Measurements from ENCODE around the gene AHRR.
A peak's percentile ranks its signal among the peaks of the same experiment; 100 is the strongest.

AHRR gene

GRCh38 chr5:444226-444625 is 122.7 kb downstream of the AHRR start:
- WGBS (ENCODE audit: insufficient coverage), result 94% methylated on average over 5 of the region's 8 CpGs
- Histone ChIP-seq H3K36me3 (ENCODE audit: control insufficient read depth in 4 of 4, insufficient read depth in 4 of 4, low read length in 3 of 4) (peaks cover 4 to 35% (median 22%) of the 10 kb centered on the region in 4 experiments), H3K27ac (ENCODE audit: insufficient read depth in 1 of 2, low read depth in 1 of 2, low read length in 2 of 2, poor library complexity in 1 of 2, severe bottlenecking in 2 of 2) (no peak overlapping the region), H3K4me1 (ENCODE audit: control extremely low read depth in 1 of 4, control insufficient read depth in 4 of 4, insufficient read depth in 4 of 4, low read length in 3 of 4) (peaks cover 0 to 74% (median 26%) of the 10 kb centered on the region in 4 experiments), H3K9me3 (ENCODE audit: control extremely low read depth in 1 of 5, control insufficient read depth in 4 of 5, insufficient read depth in 2 of 5, low read depth in 1 of 5, low read length in 4 of 5) (no peaks in the 10 kb centered on the region), H3K27me3 (replicated peaks in 2 of 5; ENCODE audit: control insufficient read depth in 4 of 5, insufficient read depth in 5 of 5, low read length in 4 of 5) (no peaks in the 10 kb centered on the region), H3K4me3 (ENCODE audit: control insufficient read depth in 1 of 7, extremely low read depth in 1 of 7, insufficient read depth in 4 of 7, low read depth in 2 of 7, low read length in 6 of 7) (peak overlapping the region in 5 of 7 experiments; percentile 78 to 98 (median 92))
- DNase-seq, result no peak
- CTCF ChIA-PET, result interaction anchor here (1.7 to 4.1 kb wide), 3 partner anchors 16 to 128 kb away, joined by 3 to 17 read pairs (median 14); no protein-coding TSS in a partner anchor
- POLR2A ChIA-PET, result no interaction called here

- 96% methylated on average over 10 of the region's 10 CpGs for WGBS (ENCODE audit: insufficient coverage)
- Histone ChIP-seq H3K9me3 (ENCODE audit: control extremely low read depth in 1 of 5, control insufficient read depth in 4 of 5, insufficient read depth in 2 of 5, low read depth in 1 of 5, low read length in 4 of 5) (peaks cover 0 to 5% (median 3%) of the 10 kb centered on the region in 5 experiments), H3K4me3 (ENCODE audit: control insufficient read depth in 1 of 7, extremely low read depth in 1 of 7, insufficient read depth in 4 of 7, low read depth in 2 of 7, low read length in 6 of 7) (no peak overlapping the region), H3K27me3 (replicated peaks in 2 of 5; ENCODE audit: control insufficient read depth in 4 of 5, insufficient read depth in 5 of 5, low read length in 4 of 5) (no peaks in the 10 kb centered on the region), H3K4me1 (ENCODE audit: control extremely low read depth in 1 of 4, control insufficient read depth in 4 of 4, insufficient read depth in 4 of 4, low read length in 3 of 4) (peaks cover 0 to 60% (median 26%) of the 10 kb centered on the region in 4 experiments), H3K27ac (ENCODE audit: insufficient read depth in 1 of 2, low read depth in 1 of 2, low read length in 2 of 2, poor library complexity in 1 of 2, severe bottlenecking in 2 of 2) (no peak overlapping the region), H3K36me3 (ENCODE audit: control insufficient read depth in 4 of 4, insufficient read depth in 4 of 4, low read length in 3 of 4) (peaks cover 14 to 46% (median 34%) of the 10 kb centered on the region in 4 experiments)
- DNase-seq, result no peak
- ChIA-PET CTCF (interaction anchor here (0.7 to 4.1 kb wide), 12 partner anchors 11 to 129 kb away, joined by 3 to 17 read pairs (median 4); no protein-coding TSS in a partner anchor), POLR2A (no interaction called here)
Measured at GRCh38 chr5:445591-445990, 124.1 kb downstream of the AHRR start.

- Histone ChIP-seq H3K27ac (ENCODE audit: insufficient read depth in 1 of 2, low read depth in 1 of 2, low read length in 2 of 2, poor library complexity in 1 of 2, severe bottlenecking in 2 of 2) (no peak overlapping the region), H3K9me3 (ENCODE audit: control extremely low read depth in 1 of 5, control insufficient read depth in 4 of 5, insufficient read depth in 2 of 5, low read depth in 1 of 5, low read length in 4 of 5) (peaks cover 0 to 9% (median 4%) of the 10 kb centered on the region in 5 experiments), H3K4me3 (ENCODE audit: control insufficient read depth in 1 of 7, extremely low read depth in 1 of 7, insufficient read depth in 4 of 7, low read depth in 2 of 7, low read length in 6 of 7) (no peak overlapping the region), H3K36me3 (ENCODE audit: control insufficient read depth in 4 of 4, insufficient read depth in 4 of 4, low read length in 3 of 4) (peaks cover 18 to 53% (median 39%) of the 10 kb centered on the region in 4 experiments), H3K27me3 (replicated peaks in 2 of 5; ENCODE audit: control insufficient read depth in 4 of 5, insufficient read depth in 5 of 5, low read length in 4 of 5) (no peaks in the 10 kb centered on the region), H3K4me1 (ENCODE audit: control extremely low read depth in 1 of 4, control insufficient read depth in 4 of 4, insufficient read depth in 4 of 4, low read length in 3 of 4) (peaks cover 0 to 53% (median 26%) of the 10 kb centered on the region in 4 experiments)
- POLR2A ChIA-PET, result interaction anchor here (0.6 to 1.0 kb wide), 3 partner anchors 30 to 129 kb away, joined by 3 to 6 read pairs (median 3); no protein-coding TSS in a partner anchor
- WGBS (ENCODE audit: insufficient coverage), result 90% methylated on average over 15 of the region's 19 CpGs
- DNase-seq, result no peak
- CTCF ChIA-PET, result interaction anchor here (0.7 to 4.1 kb wide), 22 partner anchors 9 to 450 kb away, joined by 3 to 17 read pairs (median 4); partner anchors contain the start of genes BRD9 and TRIP13
Measured at GRCh38 chr5:446066-446882, 124.8 kb downstream of the AHRR start.

- no peaks in the 10 kb centered on the region for H3K27me3 ChIP-seq (replicated peaks in 2 of 5; ENCODE audit: control insufficient read depth in 4 of 5, insufficient read depth in 5 of 5, low read length in 4 of 5)
- POLR2A ChIA-PET, result interaction anchor here (0.6 to 1.0 kb wide), 3 partner anchors 29 to 130 kb away, joined by 3 to 6 read pairs (median 3); no protein-coding TSS in a partner anchor
- H3K27ac ChIP-seq (ENCODE audit: insufficient read depth in 1 of 2, low read depth in 1 of 2, low read length in 2 of 2, poor library complexity in 1 of 2, severe bottlenecking in 2 of 2), result no peak overlapping the region
- WGBS (ENCODE audit: insufficient coverage), result 58% methylated on average over 7 of the region's 7 CpGs
- peaks cover 0 to 50% (median 26%) of the 10 kb centered on the region in 4 experiments for H3K4me1 ChIP-seq (ENCODE audit: control extremely low read depth in 1 of 4, control insufficient read depth in 4 of 4, insufficient read depth in 4 of 4, low read length in 3 of 4)
- CTCF ChIA-PET, result interaction anchor here (0.7 to 4.1 kb wide), 17 partner anchors 10 to 449 kb away, joined by 3 to 17 read pairs (median 4); partner anchors contain the start of genes BRD9 and TRIP13
- DNase-seq, result peak; percentile 38 to 72 (median 66)
- H3K36me3 ChIP-seq (ENCODE audit: control insufficient read depth in 4 of 4, insufficient read depth in 4 of 4, low read length in 3 of 4), result peaks cover 24 to 59% (median 45%) of the 10 kb centered on the region in 4 experiments
- H3K9me3 ChIP-seq (ENCODE audit: control extremely low read depth in 1 of 5, control insufficient read depth in 4 of 5, insufficient read depth in 2 of 5, low read depth in 1 of 5, low read length in 4 of 5), result peaks cover 5 to 15% (median 9%) of the 10 kb centered on the region in 5 experiments
- H3K4me3 ChIP-seq (ENCODE audit: control insufficient read depth in 1 of 7, extremely low read depth in 1 of 7, insufficient read depth in 4 of 7, low read depth in 2 of 7, low read length in 6 of 7), result no peak overlapping the region
Measured at GRCh38 chr5:446883-447263, 125.4 kb downstream of the AHRR start.

- Histone ChIP-seq H3K27ac (ENCODE audit: insufficient read depth in 1 of 2, low read depth in 1 of 2, low read length in 2 of 2, poor library complexity in 1 of 2, severe bottlenecking in 2 of 2) (no peak overlapping the region), H3K4me3 (ENCODE audit: control insufficient read depth in 1 of 7, extremely low read depth in 1 of 7, insufficient read depth in 4 of 7, low read depth in 2 of 7, low read length in 6 of 7) (no peak overlapping the region), H3K27me3 (replicated peaks in 2 of 5; ENCODE audit: control insufficient read depth in 4 of 5, insufficient read depth in 5 of 5, low read length in 4 of 5) (no peaks in the 10 kb centered on the region), H3K4me1 (ENCODE audit: control extremely low read depth in 1 of 4, control insufficient read depth in 4 of 4, insufficient read depth in 4 of 4, low read length in 3 of 4) (peaks cover 0 to 44% (median 20%) of the 10 kb centered on the region in 4 experiments), H3K9me3 (ENCODE audit: control extremely low read depth in 1 of 5, control insufficient read depth in 4 of 5, insufficient read depth in 2 of 5, low read depth in 1 of 5, low read length in 4 of 5) (peaks cover 7 to 21% (median 15%) of the 10 kb centered on the region in 5 experiments), H3K36me3 (ENCODE audit: control insufficient read depth in 4 of 4, insufficient read depth in 4 of 4, low read length in 3 of 4) (peaks cover 29 to 65% (median 49%) of the 10 kb centered on the region in 4 experiments)
- ChIA-PET CTCF (interaction anchor here (0.7 to 4.1 kb wide), 14 partner anchors 10 to 448 kb away, joined by 3 to 17 read pairs (median 4); partner anchors contain the start of genes BRD9 and TRIP13), POLR2A (no interaction called here)
- WGBS (ENCODE audit: insufficient coverage), result 95% methylated on average over 21 of the region's 21 CpGs
- DNase-seq, result no peak
Measured at GRCh38 chr5:447501-447900, 126.0 kb downstream of the AHRR start.

- H3K36me3 ChIP-seq (ENCODE audit: control insufficient read depth in 4 of 4, insufficient read depth in 4 of 4, low read length in 3 of 4), result peaks cover 35 to 73% (median 56%) of the 10 kb centered on the region in 4 experiments
Measured at GRCh38 chr5:448061-448765, 126.7 kb downstream of the AHRR start.

More at GRCh38 chr5:448061-448765, 126.7 kb downstream of the AHRR start:
- CTCF ChIA-PET, result interaction anchor here (1.0 to 4.1 kb wide), 7 partner anchors 9 to 132 kb away, joined by 3 to 14 read pairs (median 6); no protein-coding TSS in a partner anchor
- H3K9me3 ChIP-seq (ENCODE audit: control extremely low read depth in 1 of 5, control insufficient read depth in 4 of 5, insufficient read depth in 2 of 5, low read depth in 1 of 5, low read length in 4 of 5), result peaks cover 7 to 28% (median 16%) of the 10 kb centered on the region in 5 experiments
- no peak overlapping the region for H3K27ac ChIP-seq (ENCODE audit: insufficient read depth in 1 of 2, low read depth in 1 of 2, low read length in 2 of 2, poor library complexity in 1 of 2, severe bottlenecking in 2 of 2)
- DNase-seq, result peak in 1 of 3 donors; percentile 23
- H3K4me3 ChIP-seq (ENCODE audit: control insufficient read depth in 1 of 7, extremely low read depth in 1 of 7, insufficient read depth in 4 of 7, low read depth in 2 of 7, low read length in 6 of 7), result no peak overlapping the region
- peaks cover 0 to 40% (median 16%) of the 10 kb centered on the region in 4 experiments for H3K4me1 ChIP-seq (ENCODE audit: control extremely low read depth in 1 of 4, control insufficient read depth in 4 of 4, insufficient read depth in 4 of 4, low read length in 3 of 4)
- POLR2A ChIA-PET, result no interaction called here
- no peaks in the 10 kb centered on the region for H3K27me3 ChIP-seq (replicated peaks in 2 of 5; ENCODE audit: control insufficient read depth in 4 of 5, insufficient read depth in 5 of 5, low read length in 4 of 5)
- WGBS (ENCODE audit: insufficient coverage), result 84% methylated on average over 21 of the region's 21 CpGs
